NCI-H1417 treated with DMSO at 0.1 percent for 48 hours (cell line): Measurements from ENCODE around the gene ZDHHC12.
A peak's percentile ranks its signal among the peaks of the same experiment; 100 is the strongest.

Source experiments
- DNase-seq: peaks from one replicate; lab custom pipeline; 2025; lab: John Stamatoyannopoulos, UW

The ZDHHC12 gene

DNA sequence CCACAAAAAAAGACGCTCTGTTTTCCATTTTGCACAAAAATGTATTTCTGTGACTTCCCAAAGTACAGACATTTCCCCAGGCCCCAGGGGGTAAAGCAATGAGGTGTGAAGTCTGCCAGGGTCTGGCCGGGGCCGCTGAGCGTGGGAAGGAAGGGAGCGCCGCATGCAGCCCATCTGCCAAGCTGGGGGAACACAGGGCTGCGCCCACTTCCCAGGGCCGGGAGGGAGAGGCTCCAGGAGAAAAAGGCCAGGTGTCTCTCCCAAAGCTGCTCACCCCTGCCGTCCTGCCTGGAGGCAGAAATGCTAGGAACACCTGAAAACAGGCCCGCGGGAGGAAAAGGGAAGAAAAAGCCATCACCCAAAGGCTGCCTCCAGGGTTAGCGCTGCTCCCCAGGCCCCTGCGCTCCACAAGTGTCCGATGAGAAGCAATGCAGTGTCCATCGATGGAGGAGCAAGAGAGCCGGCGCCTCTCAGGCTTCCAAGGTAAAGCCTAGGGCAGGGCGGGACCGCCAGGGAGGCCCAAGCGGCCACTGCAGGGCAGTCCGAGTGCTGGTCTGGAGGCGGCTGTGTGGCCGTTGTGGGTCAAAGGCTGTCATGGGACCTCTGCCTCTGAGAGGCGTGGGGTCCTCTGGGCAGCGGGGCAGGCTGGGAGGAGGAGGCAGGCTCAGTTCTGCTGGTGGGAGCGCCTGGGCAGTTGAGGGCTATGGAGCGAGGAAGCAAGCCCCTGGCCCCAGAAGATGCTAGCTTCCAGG, 6.0 kb upstream of the ZDHHC12 start:
- DNase-seq = no peak

DNA sequence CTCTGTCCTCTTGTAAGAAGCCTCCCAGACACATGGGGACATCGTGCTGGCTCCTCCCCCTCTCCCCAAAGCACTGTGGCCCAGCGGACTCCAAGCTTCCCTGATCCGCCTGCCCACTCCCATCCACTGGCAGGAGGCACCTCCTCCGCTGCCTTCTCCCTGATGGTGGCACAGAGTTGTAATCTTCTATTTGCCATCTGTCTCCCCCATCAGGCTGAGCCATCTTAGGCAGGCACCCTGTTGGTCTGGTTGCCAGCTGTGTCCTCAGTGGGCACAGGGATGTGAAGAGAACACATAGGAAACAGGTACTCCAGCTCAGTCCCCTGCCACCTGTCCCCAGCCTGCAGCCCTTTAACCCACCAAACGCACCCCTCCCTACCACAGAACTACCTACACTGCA, 5.4 kb upstream of the ZDHHC12 start:
- peak; percentile 4 for DNase-seq

DNA sequence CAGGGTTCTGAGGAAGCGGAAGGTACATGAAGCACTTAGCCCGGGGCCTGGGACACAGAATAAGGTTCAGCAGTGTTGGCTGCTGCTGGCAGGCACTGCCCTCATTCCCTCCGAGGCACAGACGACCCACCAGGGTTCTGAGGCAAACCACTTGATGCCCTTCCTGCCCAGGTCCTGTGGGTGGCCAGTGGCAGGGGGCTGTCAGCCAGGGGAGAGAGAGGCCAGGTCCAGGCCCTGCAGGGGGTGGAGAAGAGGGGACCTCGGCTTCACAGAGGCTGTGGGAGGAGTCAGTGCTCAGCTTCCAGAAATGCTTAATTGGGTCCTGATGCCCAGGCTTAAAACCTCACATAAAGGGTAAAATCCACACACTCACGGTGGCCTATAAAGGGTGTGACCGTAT, 4.4 kb upstream of the ZDHHC12 start:
- no peak for DNase-seq

DNA sequence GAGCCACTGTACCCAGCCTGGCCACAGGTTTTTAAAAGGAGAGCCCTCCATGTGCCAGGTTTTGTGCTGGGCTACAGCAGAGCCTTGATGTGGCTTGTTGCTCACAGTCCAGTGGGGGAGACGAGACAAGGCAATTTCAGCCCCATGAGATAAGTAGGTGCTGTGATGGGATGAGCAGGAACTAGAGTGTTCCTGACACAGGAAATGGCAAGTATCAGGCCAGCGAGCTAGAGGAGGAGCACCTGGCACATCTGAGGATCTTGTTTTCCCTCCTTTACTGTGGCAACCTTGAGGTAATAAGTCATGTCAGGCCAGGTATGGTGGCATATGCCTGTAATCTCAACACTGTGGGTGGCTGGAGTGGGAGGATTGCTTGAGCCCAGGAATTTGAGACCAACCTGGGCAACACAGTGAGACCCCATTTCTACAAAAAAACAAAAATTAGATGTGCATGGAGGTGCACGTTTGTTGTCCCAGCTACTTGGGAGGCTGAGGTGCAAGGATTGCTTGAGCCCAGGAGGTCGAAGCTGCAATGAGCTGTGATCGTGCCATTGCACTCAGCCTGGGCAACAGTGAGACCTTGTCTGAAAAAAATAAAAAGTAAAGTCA, 3.8 kb upstream of the ZDHHC12 start:
- no peak for DNase-seq

DNA sequence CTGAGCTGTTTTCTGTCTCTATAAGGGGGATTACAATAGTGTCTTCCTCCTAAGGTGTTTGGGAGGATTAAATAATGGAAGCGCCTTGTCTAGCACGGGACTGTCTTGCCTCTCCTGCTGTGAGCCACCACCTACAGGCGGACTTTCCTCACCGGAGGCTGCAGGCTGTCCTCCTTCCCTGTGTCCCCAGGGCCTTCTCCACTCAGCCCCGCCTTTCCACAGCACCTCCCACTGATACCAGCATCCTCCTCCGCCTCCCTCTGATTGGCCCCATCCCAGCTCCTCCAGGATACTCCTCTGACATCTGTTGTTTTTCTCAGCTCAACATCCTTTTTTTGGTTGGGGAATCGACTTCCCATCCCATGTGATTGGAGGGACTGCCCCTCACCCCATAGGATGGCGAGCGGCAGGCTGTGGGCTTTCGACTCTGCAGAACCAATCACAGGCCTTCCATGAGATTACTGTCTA, 851 bp upstream of the ZDHHC12 start:
- DNase-seq = no peak

DNA sequence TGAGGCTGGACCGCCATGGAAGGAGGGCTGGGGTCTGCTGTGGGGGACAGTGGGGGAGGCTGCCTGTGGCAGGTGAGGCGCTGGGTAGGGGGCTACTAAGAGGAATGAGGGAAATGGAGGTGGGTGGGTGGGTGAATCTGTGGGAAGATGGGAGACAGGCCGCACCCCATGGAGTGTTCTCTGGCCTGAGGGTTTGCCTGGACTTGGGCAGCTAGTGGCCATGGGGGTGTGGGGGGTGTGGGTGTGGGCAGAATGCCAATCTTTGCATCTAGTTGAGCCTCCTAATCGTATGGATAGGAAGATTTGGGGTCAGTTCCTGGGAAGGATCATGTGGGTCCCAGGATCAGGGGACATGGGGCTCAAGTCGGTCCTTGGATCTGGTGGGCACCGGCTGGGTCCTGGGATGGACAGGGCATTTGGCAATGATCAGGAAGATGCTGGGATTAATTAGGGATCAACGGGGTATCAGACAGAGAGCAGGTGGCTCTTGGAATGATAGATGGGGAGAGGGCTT, 518 bp downstream of the ZDHHC12 start:
- DNase-seq = no peak

DNA sequence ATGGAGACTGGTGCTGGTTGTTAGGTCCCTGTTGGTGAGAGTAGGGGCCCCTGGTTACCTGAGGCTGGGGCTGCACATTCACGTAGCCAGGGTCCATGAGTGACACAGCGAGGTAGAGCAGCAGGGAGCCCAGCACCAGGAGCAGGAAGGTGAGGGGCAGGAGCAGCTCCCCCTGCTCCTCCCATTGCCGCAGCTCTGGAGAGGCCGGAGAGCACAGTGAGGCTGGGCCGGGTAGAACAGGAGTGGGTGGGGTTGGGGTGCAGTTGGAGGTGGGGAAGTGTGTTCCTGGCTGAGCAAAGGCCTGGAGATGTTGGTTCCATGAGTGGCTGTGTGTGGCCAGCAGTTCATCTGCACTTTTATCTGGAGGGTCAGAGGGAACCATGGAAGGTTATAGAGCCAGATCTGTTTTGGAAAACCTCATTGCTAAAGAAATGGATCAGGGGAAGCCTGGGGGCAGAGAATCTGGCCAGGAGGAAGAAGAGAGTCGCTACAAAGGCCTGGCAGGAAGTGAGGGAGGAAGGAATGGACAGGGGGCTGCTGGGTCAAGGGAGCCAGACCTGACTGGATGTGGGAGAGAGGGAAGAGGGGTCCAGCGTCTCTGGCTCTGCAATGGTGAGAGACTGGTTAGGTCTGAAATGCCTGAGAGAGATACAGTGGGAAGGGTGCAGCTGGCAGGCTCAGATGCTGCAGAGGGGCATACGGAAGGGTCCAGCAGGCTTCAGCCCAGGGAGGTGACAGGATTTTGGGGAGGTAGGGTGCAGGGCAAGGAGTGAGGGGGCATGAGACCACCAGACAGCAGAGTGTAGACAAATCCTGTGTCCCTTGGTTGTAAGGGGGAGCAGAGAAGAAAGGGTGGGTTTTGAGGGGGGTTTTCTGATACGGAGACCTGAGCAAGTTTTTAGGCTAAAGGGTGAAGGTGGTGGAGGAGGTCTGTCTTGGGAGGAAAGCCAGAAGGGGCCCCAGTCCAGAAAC, 1.3 kb downstream of the ZDHHC12 start:
- no peak for DNase-seq

DNA sequence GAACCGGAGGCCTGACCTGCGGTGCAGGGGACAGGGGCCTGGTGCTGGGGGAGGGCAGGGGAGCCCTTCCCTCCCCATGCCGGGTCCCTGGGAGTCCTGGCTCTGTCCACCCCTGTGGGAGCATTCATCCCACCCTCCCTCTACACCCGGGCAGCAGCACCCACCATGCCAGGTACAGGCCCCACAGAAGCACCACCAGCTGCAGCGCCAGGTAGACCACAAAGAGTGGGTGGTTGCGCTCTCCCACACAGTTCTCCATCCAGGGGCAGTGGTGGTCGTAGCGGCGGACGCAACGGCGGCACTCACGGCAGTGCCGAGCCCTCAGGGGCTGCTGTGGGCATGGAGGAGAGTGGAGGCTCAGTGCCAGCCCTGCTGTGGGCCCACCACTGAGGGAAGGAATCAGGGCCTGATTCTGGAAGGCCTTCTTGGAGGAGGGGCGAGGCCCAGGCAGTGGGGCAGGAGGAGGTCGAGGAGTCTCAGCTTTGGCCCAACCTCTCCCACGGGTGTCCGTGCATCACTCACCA, 2.4 kb downstream of the ZDHHC12 start:
- no peak for DNase-seq

DNA sequence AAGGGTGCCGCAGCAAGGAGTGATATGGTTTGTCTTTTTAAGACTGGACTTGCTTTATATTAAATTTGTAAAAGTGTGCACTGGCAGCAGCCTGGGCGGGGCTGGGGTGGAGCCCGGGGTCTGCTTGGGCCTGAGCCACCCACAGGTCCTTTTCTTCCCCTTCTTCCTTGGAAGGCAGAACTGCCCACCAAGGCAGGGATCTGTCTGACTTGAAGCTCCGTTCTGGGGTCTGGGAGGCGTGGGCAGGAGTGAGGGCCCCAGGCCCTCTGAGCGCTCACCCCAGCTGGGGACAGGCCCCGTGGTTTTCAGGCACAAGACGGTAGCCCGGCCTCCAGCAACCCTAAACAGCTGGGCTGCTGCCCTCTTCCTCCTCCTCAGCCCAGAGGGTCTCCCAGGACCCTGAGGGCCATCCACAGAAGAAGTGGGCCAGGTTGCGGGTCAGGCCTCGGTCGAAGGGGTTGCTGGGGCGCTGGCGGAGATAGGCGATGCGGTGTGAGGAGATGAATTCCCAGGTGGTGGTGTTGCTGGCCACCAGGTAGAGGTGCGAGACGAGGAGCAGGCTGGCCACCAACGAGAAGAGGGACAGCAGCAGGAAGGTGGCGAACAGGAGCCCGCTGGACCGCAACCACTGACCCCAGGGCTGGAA, 3.0 kb downstream of the ZDHHC12 start:
- DNase-seq = no peak

DNA sequence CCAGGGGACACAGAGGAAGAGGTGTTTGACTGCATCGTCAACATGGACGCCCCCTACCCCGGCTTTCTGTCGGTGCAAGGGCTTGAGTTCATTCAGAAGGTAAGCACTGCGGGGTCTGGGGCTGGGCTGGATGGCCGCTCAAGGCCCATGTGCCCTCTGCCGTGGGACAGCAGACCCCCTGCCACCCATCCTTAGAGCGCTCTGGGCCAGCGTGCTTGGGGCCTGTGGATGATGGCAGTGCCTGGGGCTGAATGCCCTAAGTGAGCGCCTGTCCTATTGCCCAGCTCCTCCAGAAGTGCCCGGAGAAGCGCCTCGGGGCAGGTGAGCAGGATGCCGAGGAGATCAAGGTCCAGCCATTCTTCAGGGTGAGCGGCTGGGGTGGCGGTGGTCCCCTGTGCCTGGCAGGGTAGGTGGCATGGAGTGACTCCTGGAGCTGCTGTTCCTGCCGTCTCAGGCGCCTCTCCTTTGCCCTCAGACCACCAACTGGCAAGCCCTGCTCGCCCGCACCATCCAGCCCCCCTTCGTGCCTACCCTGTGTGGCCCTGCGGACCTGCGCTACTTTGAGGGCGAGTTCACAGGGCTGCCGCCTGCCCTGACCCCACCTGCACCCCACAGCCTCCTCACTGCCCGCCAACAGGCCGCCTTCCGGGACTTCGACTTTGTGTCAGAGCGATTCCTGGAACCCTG, 3.9 kb downstream of the ZDHHC12 start:
- no peak for DNase-seq

DNA sequence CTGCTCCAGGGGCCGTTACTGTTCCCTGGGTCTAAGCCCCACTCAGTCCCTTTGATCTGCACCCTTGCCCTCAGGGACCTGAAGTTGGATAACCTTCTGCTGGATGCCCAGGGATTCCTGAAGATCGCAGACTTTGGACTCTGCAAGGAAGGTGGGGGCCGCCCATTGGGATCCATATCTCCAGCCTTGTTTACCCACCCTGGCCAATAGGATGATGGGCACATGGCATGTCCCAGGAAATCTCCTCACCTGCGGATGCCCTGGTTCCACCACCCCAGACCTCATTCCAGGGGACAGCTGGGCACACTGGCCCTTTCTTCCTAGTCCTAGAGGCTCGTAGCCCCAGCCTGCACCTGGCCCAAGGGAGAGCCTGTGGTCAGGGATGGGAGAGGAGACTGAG, 5.5 kb downstream of the ZDHHC12 start:
- no peak for DNase-seq

DNA sequence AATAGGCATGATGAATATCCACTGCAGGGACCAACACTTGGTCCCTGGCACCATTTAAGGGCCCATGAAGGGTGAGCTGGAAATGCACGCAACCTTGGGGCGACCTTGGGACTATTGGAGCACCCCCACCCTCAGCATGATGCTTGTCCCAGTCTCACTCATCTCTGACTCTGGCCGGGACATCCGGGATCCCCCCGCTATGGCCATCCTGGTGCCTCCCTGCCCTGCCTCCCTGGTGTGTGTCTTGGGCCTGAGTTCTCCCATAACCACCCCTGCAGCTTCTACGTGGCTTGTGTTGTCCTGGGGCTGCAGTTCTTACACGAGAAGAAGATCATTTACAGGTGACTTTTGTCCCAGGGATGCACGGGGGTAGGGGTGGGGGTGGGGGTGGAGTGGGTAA, 5.9 kb downstream of the ZDHHC12 start:
- DNase-seq = no peak

DNA sequence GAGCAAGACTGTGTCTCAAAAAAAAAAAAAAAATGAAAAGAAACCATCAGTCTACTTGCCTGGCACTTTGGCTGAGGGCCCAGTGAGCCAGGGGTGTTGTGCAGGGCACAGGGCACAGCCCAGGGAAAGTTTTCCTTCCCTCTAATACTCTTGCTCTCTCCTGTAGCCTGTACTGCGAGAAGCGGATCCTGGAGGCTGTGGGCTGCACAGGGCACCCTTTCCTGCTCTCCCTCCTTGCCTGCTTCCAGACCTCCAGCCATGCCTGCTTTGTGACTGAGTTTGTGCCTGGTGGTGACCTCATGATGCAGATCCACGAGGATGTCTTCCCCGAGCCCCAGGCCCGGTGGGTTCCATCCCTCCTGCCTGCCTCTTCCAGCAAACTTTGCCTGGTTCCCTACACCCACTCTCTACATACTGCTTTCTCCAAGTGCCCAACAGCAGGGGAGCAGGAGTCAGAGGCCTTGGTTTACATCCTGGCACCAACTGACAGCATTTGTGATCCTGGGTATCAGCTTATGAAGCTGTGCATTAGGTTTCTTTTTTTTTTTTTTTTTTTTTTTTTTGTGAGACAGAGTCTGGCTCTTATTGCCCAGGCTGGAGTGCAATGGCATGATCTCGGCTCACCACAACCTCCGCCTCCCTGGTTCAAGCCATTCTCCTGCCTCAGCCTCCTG, 7.2 kb downstream of the ZDHHC12 start:
- no peak for DNase-seq

DNA sequence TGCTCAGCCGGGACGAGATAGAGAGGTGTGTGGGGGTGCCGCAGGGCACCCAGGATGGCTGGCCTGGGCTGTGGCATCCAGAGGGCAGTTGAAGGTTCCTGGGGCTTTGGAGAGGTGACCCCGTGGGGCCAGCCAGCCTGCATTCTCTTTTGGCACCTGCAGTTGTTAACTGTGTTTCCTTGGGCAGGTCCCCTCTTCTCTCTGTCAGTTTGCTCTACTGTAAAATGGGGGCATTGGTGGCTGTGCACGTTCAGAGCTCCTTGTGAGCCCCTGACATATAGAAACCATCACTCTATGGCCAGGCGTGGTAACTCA, 8.5 kb downstream of the ZDHHC12 start:
- DNase-seq = no peak

DNA sequence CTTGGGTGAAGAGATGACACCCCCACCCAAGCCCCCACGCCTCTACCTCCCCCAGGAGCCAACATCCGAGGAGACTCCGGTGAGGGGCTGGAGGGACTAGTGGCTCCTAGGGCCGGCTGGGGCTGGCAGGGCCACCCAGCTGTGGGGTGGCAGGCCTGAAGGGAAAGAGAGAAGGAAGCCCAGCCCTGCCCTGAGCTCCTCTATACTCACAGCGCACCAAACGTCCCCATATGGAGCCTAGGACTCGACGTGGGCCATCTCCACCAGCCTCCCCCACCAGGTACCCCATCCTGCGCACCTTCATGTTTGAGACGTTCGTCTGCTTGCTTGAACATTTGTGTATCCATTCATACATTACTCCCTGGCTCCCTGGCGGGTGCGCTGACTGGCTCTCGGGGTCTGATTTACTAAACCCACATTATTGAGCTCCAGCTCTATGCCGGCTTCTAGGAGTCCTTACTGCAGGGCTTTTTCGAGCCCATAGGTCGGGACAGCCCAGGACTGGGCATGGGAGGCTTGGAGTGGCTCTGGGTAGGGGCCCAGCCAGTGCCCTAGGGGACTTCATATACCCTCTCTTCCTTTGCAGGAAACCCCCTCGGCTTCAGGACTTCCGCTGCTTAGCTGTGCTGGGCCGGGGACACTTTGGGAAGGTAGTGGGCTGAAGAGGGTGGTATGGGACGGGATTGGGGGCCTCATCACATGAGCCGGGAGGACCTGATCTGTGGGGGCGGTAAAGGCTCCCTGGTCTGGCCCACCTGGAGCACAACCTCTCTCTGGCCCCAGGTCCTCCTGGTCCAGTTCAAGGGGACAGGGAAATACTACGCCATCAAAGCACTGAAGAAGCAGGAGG, 9.1 kb downstream of the ZDHHC12 start:
- DNase-seq = no peak

DNA sequence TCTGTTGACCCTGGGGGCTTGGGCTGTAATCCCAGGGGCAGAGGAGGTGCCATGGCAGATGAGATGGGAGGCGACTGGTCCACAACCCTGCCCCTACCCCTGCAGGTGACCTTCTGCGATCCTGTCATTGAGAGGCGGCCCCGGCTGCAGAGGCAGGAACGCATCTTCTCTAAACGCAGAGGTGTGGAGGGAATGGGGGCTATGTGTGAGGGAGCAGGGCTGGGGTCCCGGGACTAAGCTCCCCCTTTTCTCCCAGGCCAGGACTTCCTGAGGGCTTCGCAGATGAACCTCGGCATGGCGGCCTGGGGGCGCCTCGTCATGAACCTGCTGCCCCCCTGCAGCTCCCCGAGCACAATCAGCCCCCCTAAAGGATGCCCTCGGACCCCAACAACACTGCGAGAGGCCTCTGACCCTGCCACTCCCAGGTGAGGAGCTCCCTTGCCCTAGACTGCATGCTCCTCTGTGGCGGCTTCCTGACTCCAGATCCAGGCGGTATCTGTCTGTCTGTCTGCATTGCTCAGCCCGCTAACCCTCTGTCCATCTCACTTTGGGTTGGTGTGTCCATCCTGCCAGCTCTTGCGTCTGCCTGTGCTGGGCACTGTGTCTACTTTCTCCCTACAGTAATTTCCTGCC, 9.9 kb downstream of the ZDHHC12 start:
- DNase-seq = no peak

DNA sequence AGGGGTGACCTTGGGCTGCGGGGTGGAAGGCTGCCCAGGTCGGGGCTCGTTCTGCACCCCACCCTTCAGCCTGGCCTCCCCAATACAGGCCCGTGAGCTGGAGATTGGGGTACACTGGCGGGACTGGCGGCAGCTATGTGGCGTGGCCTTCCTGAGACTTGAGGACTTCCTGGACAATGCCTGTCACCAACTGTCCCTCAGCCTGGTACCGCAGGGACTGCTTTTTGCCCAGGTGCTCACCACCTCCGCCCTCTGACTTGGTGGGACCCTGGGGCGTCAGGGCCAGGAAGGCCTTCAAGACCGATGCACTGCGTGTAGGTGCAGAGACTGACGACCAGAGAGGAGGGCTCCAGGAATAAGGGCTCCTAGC, 10.5 kb downstream of the ZDHHC12 start:
- DNase-seq = no peak

DNA sequence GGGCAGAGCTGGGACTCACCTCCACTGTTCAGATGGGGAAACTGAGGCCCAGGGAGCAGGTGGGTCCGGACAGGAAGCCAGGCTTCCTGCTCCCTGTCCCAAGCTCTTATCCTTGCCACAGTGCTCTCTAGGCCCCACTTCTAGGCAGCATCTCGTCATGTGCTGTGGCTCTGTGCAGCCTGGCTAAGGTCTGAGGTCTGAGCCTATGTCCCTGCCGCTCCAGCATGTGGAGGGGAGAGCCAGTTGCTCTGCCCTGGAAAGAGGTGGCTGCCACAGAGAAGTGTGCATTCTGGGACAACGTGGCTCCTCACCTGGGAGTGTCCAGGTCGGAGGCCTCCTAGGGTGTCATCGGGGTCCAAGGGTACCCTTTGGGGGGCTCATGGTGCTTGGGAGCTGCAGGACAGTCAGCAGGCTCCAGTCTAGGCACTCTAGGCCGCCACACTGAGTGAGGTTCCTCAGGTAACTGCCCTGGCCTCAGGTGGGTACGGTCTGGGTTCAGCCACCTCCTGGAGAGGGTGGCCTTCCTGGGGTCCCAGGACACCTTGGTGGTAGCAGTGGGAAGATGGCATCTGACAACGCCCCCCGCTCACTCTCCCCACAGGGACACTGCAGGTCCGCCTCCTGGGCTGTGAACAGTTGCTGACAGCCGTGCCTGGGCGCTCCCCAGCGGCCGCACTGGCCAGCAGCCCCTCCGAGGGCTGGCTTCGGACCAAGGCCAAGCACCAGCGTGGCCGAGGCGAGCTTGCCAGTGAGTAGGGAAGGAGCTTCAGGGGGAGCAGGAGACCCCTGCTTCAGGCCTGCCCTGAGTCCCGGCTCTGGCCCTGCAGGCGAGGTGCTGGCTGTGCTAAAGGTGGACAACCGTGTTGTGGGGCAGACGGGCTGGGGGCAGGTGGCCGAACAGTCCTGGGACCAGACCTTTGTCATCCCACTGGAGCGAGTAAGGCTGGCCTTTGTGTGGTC, 11.2 kb downstream of the ZDHHC12 start:
- DNase-seq = no peak
